SK-N-SH (cell line): Measurements from ENCODE around the gene C6orf89. TPM values are rescaled to one million over a fixed set of nuclear protein-coding genes. Genes with fewer than 3 reads are reported as not detected.

ENCODE experiments used
- CTCF ChIA-PET: fragments of 300-600, 350-600 bp; formaldehyde crosslinking; extraction: SDS; loops from one replicate; lab custom pipeline; 2021; lab: Yijun Ruan, JAX
- POLR2A ChIA-PET: fragments of 350-600 bp; sonication (Branson Sonifier 250); formaldehyde crosslinking; extraction: SDS; loops from one replicate; lab custom pipeline; 2020; ENCODE audit warnings: antibody characterized with exemption, inconsistent platforms; lab: Yijun Ruan, JAX
- DNase-seq: peaks from one replicate; pipeline ENCODE4 v3.0.0; 2012
- H2AFZ ChIP-seq: fragments of 200-600 bp; sonication (generic); 2 replicates; pipeline ENCODE4 v1.8.1; 2016; ENCODE audit warnings: antibody characterized with exemption, mild to moderate bottlenecking, low read depth
- H3F3A ChIP-seq: fragments of 200-600 bp; sonication (generic); replicated peaks from 2 replicates; pipeline ENCODE3; 2016; ENCODE audit warnings: antibody characterized with exemption, mild to moderate bottlenecking; ENCODE audit not compliant: insufficient read depth
- H3K27ac ChIP-seq, 2 experiments: fragments of 200-500 bp in 1 of 2; fragments of 200-600 bp in 1 of 2; sonication (Bioruptor generic) in 1 of 2; sonication (generic), shearing (Covaris generic) in 1 of 2; 2 replicates each; pipeline versions ENCODE4 v1.5.1 to v1.6.1; 2014 to 2016; ENCODE audit warnings: low read depth in 2 of 2, inconsistent platforms in 1 of 2, low read length in 1 of 2, mild to moderate bottlenecking in 1 of 2, mixed read lengths in 1 of 2
- H3K27me3 ChIP-seq: fragments of 200-600 bp; sonication (generic), shearing (Covaris generic); 2 replicates; pipeline ENCODE4 v1.6.1; 2016; ENCODE audit warnings: mixed run types; ENCODE audit not compliant: insufficient read depth
- H3K36me3 ChIP-seq, 2 experiments: fragments of 200-500 bp in 1 of 2; fragments of 200-600 bp in 1 of 2; sonication (Bioruptor generic) in 1 of 2; sonication (generic) in 1 of 2; replicated peaks in 1 of 2; 2 replicates each; pipeline versions ENCODE3 to v1.5.1; 2014 to 2016; ENCODE audit warnings: low read length in 1 of 2, mild to moderate bottlenecking in 1 of 2; ENCODE audit not compliant: insufficient read depth in 2 of 2, control insufficient read depth in 1 of 2
- H3K4me1 ChIP-seq, 2 experiments: fragments of 200-500 bp in 1 of 2; fragments of 200-600 bp in 1 of 2; sonication (Bioruptor generic) in 1 of 2; sonication (generic), shearing (Covaris generic) in 1 of 2; 2 replicates each; pipeline versions ENCODE4 v1.5.1 to v1.6.1; 2014 to 2016; ENCODE audit warnings: low read depth in 1 of 2, low read length in 1 of 2, mixed run types in 1 of 2; ENCODE audit not compliant: insufficient read depth in 2 of 2, control insufficient read depth in 1 of 2
- H3K4me2 ChIP-seq: fragments of 200-600 bp; sonication (generic), shearing (Covaris generic); 2 replicates; pipeline ENCODE4 v1.6.1; 2017; ENCODE audit warnings: mixed run types
- H3K4me3 ChIP-seq, 2 experiments: fragments of 200-500 bp in 1 of 2; fragments of 200-600 bp in 1 of 2; sonication (Bioruptor generic) in 1 of 2; sonication (generic), shearing (Covaris generic) in 1 of 2; 2 replicates each; pipeline versions ENCODE4 v1.5.1 to v1.8.1; 2014 to 2016; ENCODE audit warnings: low read depth in 2 of 2, inconsistent platforms in 1 of 2, low read length in 1 of 2, mild to moderate bottlenecking in 1 of 2, mixed read lengths in 1 of 2, moderate library complexity in 1 of 2
- H3K79me2 ChIP-seq: fragments of 200-600 bp; sonication (generic); 2 replicates; pipeline ENCODE4 v1.8.1; 2017; ENCODE audit warnings: mild to moderate bottlenecking; ENCODE audit not compliant: insufficient read depth
- H3K9ac ChIP-seq: fragments of 200-600 bp; sonication (generic); 2 replicates; pipeline ENCODE4 v1.6.1; 2017; ENCODE audit warnings: mixed run types
- H3K9me2 ChIP-seq: fragments of 200-600 bp; sonication (generic); 2 replicates; pipeline ENCODE4 v1.6.1; 2017; ENCODE audit warnings: mixed run types
- H3K9me3 ChIP-seq: fragments of 200-600 bp; sonication (generic); 2 replicates; pipeline ENCODE4 v1.6.1; 2017; ENCODE audit warnings: mixed run types, mild to moderate bottlenecking, moderate library complexity
- H4K20me1 ChIP-seq: fragments of 200-600 bp; sonication (generic); 2 replicates; pipeline ENCODE4 v1.6.1; 2017; ENCODE audit warnings: mild to moderate bottlenecking, mixed run types; ENCODE audit not compliant: insufficient read depth
- ELF1 ChIP-seq: IDR thresholded peaks from 2 replicates; pipeline ENCODE4 v1.4.0; 2012
- FOSL2 ChIP-seq: IDR thresholded peaks from 2 replicates; pipeline ENCODE4 v1.4.0; 2012; ENCODE audit warnings: low read depth, mild to moderate bottlenecking, moderate library complexity, borderline replicate concordance
- MXI1 ChIP-seq: IDR thresholded peaks from 2 replicates; pipeline ENCODE4 v1.6.1; 2012; ENCODE audit warnings: mild to moderate bottlenecking, low read depth, low read length, improper control_type of control experiment
- NRF1 ChIP-seq: IDR thresholded peaks from 2 replicates; pipeline ENCODE4 v1.6.1; 2012; ENCODE audit warnings: low read depth, mild to moderate bottlenecking, low read length
- RCOR1 ChIP-seq: fragments of 150-350 bp; IDR thresholded peaks from 2 replicates; pipeline ENCODE4 v1.6.1; 2017; ENCODE audit warnings: antibody characterized with exemption, low read length
- SIN3A ChIP-seq: IDR thresholded peaks from 2 replicates; pipeline ENCODE4 v1.6.1; 2012; ENCODE audit warnings: low read depth, mild to moderate bottlenecking, low read length, moderate library complexity, borderline replicate concordance
- SMC3 ChIP-seq: IDR thresholded peaks from 2 replicates; pipeline ENCODE4 v1.6.1; 2012; ENCODE audit warnings: low read depth, low read length, improper control_type of control experiment
- whole genome bisulfite sequencing: methylation state at CpG from one replicate; pipeline ENCODE4 v1.1.6; 2017; ENCODE audit warnings: low lambda C conversion rate; 5-methylcytosine and 5-hydroxymethylcytosine counted together
- polyA plus RNA-seq, 3 experiments: library from polyadenylated mRNA; depleted of rRNA; stranded (reverse); fragments of >200 nt; gene quantifications; 2 replicates each; pipeline ENCODE4 v1.2.3, GENCODE V29; 2012
- TF ChIP-seq, protein P1 (sequence below): IDR thresholded peaks from 2 replicates; pipeline ENCODE4 v1.4.0; 2012; ENCODE audit warnings: low read depth, borderline replicate concordance
- TF ChIP-seq, protein P2 (sequence below): IDR thresholded peaks from 2 replicates; pipeline ENCODE4 v1.4.0; 2012; ENCODE audit warnings: low read depth

C6orf89 gene
- polyA plus RNA-seq, 1 of the 3 experiments (the other 2 are of a cell fraction) = 20.4 TPM

DNA sequence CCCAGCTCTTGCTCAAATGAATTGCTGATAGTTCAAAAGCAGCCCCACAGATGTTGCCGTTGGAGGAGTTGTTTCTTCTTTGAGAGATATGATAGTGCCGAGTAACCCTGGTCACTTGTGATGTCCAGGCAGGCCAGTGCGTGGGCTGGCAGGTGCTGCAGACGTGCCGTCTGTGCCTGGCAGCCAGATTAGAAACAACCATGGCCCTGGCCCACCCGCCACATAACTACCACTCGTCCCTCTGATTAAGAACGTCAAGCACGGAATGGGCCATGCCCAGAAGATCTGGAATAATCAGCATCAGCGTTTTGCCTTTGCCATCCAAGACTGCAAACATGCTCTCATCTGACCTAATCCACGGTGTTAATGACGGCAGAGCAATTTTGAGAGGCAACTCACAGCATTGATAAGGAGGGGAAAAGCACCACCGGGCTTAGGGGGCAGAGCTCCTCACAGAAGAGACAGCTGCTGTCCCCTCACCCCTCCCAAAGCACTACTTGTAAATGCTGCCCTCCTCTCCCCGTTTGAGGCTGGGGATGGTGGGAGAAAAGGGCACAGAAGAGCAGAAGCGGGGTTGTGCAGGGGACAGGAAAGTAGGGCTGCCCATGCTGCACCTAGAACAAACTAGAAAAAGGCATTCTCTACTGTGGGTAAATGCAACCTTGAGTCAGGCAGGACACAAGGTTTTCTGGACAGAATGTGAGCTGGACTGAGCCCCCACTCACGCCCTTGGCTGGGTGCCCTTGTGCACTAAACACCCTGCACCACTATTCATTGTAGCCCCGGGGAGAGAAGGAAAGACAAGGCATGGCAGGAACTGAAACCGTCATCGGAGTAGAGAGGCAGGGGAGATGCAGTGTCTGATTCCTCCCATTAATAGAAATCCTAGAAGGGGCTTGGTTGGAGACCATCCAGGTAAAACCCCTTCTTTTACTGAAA, 41.3 kb upstream of the C6orf89 start:
- H2AFZ ChIP-seq = no peak overlapping the region
- H3K4me3 ChIP-seq = no peak overlapping the region
- 0 out of 2 replicates have a peak, but pooled peaks cover under 1% of the 10 kb centered on the region for H3K27me3 ChIP-seq
- peak; percentile 63 for DNase-seq
- H3K9me2 ChIP-seq = no peaks in the 10 kb centered on the region
- ChIA-PET POLR2A (no interaction called here), CTCF (interaction anchor here (0.6 to 3.0 kb wide), 5 partner anchors 12 to 217 kb away, joined by 3 to 12 read pairs (median 4); no protein-coding TSS in a partner anchor)
- H3K9ac ChIP-seq = no peak overlapping the region
- no peak overlapping the region for H3K27ac ChIP-seq
- no peaks in the 10 kb centered on the region for H3K9me3 ChIP-seq
- no peaks in the 10 kb centered on the region for H3K79me2 ChIP-seq
- TF ChIP-seq FOSL2 (no peak), MXI1 (0 out of 2 replicates have a peak, but pooled peaks have one; percentile 16), RCOR1 (no peak)
- TF ChIP-seq, protein P1, sequence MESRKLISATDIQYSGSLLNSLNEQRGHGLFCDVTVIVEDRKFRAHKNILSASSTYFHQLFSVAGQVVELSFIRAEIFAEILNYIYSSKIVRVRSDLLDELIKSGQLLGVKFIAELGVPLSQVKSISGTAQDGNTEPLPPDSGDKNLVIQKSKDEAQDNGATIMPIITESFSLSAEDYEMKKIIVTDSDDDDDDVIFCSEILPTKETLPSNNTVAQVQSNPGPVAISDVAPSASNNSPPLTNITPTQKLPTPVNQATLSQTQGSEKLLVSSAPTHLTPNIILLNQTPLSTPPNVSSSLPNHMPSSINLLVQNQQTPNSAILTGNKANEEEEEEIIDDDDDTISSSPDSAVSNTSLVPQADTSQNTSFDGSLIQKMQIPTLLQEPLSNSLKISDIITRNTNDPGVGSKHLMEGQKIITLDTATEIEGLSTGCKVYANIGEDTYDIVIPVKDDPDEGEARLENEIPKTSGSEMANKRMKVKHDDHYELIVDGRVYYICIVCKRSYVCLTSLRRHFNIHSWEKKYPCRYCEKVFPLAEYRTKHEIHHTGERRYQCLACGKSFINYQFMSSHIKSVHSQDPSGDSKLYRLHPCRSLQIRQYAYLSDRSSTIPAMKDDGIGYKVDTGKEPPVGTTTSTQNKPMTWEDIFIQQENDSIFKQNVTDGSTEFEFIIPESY = no peak
- no peaks in the 10 kb centered on the region for H3K36me3 ChIP-seq
- no peaks in the 10 kb centered on the region for H4K20me1 ChIP-seq
- peaks cover 0 to 28% of the 10 kb centered on the region in 2 experiments; a peak in 1 of 4 replicates for H3K4me1 ChIP-seq
- WGBS = 71% methylated on average over 14 of the region's 19 CpGs
- peaks cover 4% of the 10 kb centered on the region for H3F3A ChIP-seq
- H3K4me2 ChIP-seq = no peak overlapping the region

DNA sequence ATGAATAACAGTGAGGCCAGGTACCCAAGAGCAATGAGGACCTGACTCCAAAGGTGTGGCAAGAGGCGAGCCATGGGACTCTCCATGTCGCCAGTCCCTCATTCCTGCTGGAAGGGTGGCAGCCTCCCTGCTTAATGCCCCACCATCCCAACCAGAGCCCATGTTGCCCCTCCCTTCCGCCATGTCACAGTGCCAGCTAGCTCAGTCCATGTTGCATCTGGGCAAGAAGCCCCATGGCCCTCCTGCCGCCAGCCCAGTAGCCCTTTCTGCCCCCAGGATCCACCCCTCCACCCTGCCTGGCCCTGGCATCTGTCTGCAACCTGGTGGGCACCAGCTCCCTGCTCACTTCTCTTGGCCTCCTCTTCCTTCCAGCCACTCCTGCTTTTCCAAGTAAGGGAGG, 40.5 kb upstream of the C6orf89 start:
- Histone ChIP-seq H4K20me1 (no peaks in the 10 kb centered on the region), H3K27me3 (no peaks in the 10 kb centered on the region), H2AFZ (no peak overlapping the region), H3K4me3 (no peak overlapping the region), H3K9me3 (no peaks in the 10 kb centered on the region), H3K4me2 (no peak overlapping the region), H3F3A (peaks cover 4% of the 10 kb centered on the region), H3K27ac (no peak overlapping the region), H3K36me3 (no peaks in the 10 kb centered on the region), H3K9ac (no peak overlapping the region), H3K79me2 (no peaks in the 10 kb centered on the region), H3K4me1 (peaks cover 0 to 27% of the 10 kb centered on the region in 2 experiments; a peak in 1 of 4 replicates), H3K9me2 (no peaks in the 10 kb centered on the region)
- TF ChIP-seq SIN3A (no peak), NRF1 (no peak), SMC3 (no peak), ELF1 (no peak)
- TF ChIP-seq, protein P2, sequence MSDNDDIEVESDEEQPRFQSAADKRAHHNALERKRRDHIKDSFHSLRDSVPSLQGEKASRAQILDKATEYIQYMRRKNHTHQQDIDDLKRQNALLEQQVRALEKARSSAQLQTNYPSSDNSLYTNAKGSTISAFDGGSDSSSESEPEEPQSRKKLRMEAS = no peak
- no peak for DNase-seq
- CTCF ChIA-PET = interaction anchor here (0.6 to 3.0 kb wide), 5 partner anchors 12 to 216 kb away, joined by 3 to 12 read pairs (median 4); no protein-coding TSS in a partner anchor
- POLR2A ChIA-PET = no interaction called here
- 90% methylated on average over 2 of the region's 4 CpGs for WGBS
